SK-N-SH (cell line): ENCODE data around the gene GNAL.

Experiments used
- CTCF ChIP-seq: fragments of 200-600 bp; sonication (generic); IDR thresholded peaks from 2 replicates; pipeline ENCODE4 v1.6.1; 2017; ENCODE audit warnings: antibody characterized with exemption, mild to moderate bottlenecking, moderate library complexity
- GABPA ChIP-seq: IDR thresholded peaks from 2 replicates; pipeline ENCODE4 v1.4.0; 2012; ENCODE audit warnings: low read depth, mild to moderate bottlenecking
- MXI1 ChIP-seq: IDR thresholded peaks from 2 replicates; pipeline ENCODE4 v1.6.1; 2012; ENCODE audit warnings: mild to moderate bottlenecking, low read depth, low read length, improper control_type of control experiment
- POLR2AphosphoS5 ChIP-seq: IDR thresholded peaks from 2 replicates; pipeline ENCODE4 v1.6.1; 2012; ENCODE audit warnings: low read depth, low read length
- RAD21 ChIP-seq: IDR thresholded peaks from 2 replicates; pipeline ENCODE4 v1.6.1; 2012; ENCODE audit warnings: mild to moderate bottlenecking, low read length
- YY1 ChIP-seq: IDR thresholded peaks from 2 replicates; pipeline ENCODE4 v1.4.0; 2012; ENCODE audit warnings: low read depth, mild to moderate bottlenecking

DNA sequence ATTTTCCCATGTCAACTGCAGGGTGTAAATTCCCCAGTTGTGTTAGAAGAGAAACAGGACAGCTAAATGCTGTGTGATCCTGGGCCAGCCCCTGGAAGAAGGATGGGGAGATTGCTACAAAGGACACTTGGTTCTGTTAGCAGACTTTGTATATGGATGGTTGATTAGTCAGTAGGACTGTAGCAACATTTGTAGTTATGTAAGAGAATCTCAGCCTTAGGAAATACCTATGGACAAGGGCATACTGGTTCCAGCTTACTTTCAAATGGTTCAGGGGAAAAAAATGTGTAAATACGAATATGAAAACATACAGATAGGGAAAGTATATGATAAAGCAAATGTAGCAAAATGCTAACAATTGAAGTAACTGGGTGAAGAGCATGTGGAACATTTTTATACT is 47.6 kb downstream of the GNAL start:
- TF ChIP-seq MXI1 (no peak), YY1 (no peak), CTCF (no peak), GABPA (no peak), POLR2AphosphoS5 (no peak), RAD21 (no peak)
